GM12878 (cell line): ENCODE results near the gene FAM170A.

Experiments
- BMI1 ChIP-seq: fragments of 450-650 bp; IDR thresholded peaks from 2 replicates; pipeline ENCODE4 v1.6.1; 2016; ENCODE audit warnings: mild to moderate bottlenecking, moderate library complexity, borderline replicate concordance
- CREB1 ChIP-seq: IDR thresholded peaks from 2 replicates; pipeline ENCODE4 v1.6.1; 2012; ENCODE audit warnings: low read depth, mild to moderate bottlenecking, inconsistent platforms
- CTCF ChIP-seq, 3 experiments: IDR thresholded peaks in 2 of 3; conservative IDR thresholded peaks in 1 of 3; 2 replicates each; pipeline ENCODE4 v1.5.1; 2011; ENCODE audit warnings: low read depth in 3 of 3, low read length in 3 of 3, mild to moderate bottlenecking in 3 of 3, control low read depth in 2 of 3, moderate library complexity in 2 of 3, inconsistent platforms in 1 of 3, mixed read lengths in 1 of 3; ENCODE audit not compliant: control insufficient read depth in 2 of 3, insufficient read depth in 1 of 3; ENCODE audit errors: extremely low read depth in 1 of 3
- GABPA ChIP-seq: IDR thresholded peaks from 2 replicates; pipeline ENCODE4 v1.6.1; 2014; ENCODE audit warnings: antibody characterized with exemption, low read depth, mild to moderate bottlenecking, inconsistent platforms
- HDGF ChIP-seq: fragments of 450-650 bp; IDR thresholded peaks from 2 replicates; pipeline ENCODE4 v1.6.1; 2016; ENCODE audit warnings: antibody characterized with exemption
- POLR2A ChIP-seq: IDR thresholded peaks from 2 replicates; pipeline ENCODE4 v1.6.1; 2011; ENCODE audit warnings: low read depth, mild to moderate bottlenecking, low read length
- POLR2AphosphoS5 ChIP-seq: IDR thresholded peaks from 2 replicates; pipeline ENCODE4 v1.6.1; 2011; ENCODE audit warnings: mild to moderate bottlenecking, low read length, inconsistent platforms
- RAD21 ChIP-seq: IDR thresholded peaks from 2 replicates; pipeline ENCODE4 v1.6.1; 2011; ENCODE audit warnings: mild to moderate bottlenecking, low read depth, low read length, moderate library complexity; ENCODE audit not compliant: insufficient read depth

- TF ChIP-seq BMI1 (no peak), CTCF (IDR thresholded peaks at IDR 0.05 in 2 of 3, conservative IDR thresholded peaks at IDR 0.05 in 1 of 3; ENCODE audit: control insufficient read depth in 2 of 3, extremely low read depth in 1 of 3, insufficient read depth in 1 of 3, low read depth in 3 of 3, low read length in 3 of 3) (no peak), HDGF (no peak), RAD21 (no peak), POLR2AphosphoS5 (no peak), POLR2A (no peak), GABPA (no peak), CREB1 (no peak)
These were observed 1.5 kb downstream of the FAM170A start for GRCh38 chr5:119630752-119631440.
